ENCODE measurements around the gene ATAD3B.
"Not testable (repeated sequence)": the region's sequence is repeated elsewhere in the genome, so short reads cannot be mapped to it uniquely, and the experiment has no call there.

ATAD3B gene

DNA sequence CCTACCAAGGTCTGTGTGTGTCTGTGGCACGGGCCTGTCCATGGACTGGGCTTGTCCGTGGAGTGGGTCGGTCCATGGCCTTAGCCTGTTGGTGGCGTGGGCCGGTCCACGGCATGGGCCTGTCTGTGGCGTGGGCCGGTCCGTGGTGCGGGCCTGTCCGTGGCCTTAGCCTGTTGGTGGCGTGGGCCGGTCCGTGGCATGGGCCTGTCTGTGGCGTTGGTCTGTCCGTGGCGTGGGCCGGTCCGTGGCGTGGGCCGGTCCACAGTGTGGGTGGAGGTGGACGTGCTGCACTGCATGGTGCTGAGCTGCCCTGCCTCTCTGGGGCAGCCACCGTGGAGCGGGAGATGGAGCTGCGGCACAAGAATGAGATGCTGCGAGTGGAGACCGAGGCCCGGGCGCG, 10.2 kb downstream of the ATAD3B start:
- not testable (repeated sequence) for DNase-seq

- DNase-seq, result no peak
Measured at GRCh38 chr1:1482856-1483255, 11.3 kb downstream of the ATAD3B start.

GRCh38 chr1:1483714-1484113, 12.1 kb downstream of the ATAD3B start:
- no peak for DNase-seq

- DNase-seq, result not testable (repeated sequence)
Measured at GRCh38 chr1:1484976-1485750, 13.6 kb downstream of the ATAD3B start.

DNA sequence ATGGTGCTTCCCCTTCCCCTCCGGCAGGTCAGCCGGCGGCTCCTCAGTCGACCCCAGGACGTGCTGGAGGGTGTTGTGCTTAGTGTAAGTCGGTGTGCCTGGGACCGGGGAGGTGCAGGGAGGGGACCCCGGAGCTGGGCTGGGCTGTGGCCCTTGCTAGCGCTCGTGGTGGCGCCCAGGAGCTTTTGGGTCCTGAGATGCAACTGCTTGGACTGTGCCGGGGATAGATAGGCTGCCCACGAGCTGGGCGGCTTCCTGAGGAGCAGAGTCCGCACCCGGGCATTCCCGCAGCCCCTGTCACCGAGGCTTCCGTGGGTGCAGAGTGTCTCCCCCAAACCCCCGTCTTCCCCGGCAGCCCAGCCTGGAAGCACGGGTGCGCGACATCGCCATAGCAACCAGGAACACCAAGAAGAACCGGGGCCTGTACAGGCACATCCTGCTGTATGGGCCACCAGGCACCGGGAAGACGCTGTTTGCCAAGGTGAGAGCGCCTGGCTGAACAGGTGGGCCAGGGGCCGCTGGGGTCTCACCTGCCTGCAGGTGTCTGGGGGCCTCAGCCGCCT, 14.3 kb downstream of the ATAD3B start:
- not testable (repeated sequence) for DNase-seq

DNA sequence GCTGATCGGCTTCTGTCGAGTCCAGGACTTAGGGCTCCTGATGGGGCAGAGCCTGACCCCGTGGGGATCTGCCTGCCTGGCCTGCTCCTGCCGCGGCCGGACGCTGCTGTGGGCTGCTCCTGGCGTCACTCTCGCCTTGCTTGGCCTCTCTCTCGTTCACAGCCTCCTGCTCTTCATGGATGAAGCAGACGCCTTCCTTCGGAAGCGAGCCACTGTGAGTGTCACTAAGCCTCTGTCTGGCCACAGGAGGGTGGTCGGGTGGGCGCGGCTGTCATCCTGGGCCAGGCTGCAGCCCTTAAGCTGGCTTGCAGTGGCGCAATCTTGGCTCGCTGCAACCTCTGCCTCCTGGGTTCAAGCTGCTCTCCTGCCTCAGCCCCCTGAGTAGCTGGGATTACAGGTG, 16.1 kb downstream of the ATAD3B start:
- no peak for DNase-seq

GRCh38 chr1:1489231-1489630, 17.7 kb downstream of the ATAD3B start:
- no peak for DNase-seq

DNA sequence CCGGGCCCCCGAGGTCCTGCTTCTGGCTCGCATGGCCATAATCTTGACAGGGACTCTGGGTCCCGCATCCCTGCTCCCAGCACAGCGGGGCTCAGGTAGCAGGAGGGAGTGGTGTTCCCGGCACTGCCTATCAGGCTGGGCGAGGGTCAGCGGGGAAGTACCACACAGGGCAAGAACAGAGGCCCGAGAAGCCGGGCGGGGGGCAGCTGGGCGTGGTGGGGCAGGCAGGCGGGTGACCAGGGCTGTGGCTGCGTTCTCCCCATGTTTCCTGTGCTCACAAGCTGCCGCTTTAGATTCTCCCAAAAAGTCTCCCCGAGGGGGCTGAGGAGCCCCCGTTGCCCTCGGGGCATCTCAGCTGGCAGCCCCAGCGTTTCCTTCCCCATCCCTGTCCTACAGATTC, 18.3 kb downstream of the ATAD3B start:
- DNase-seq, result no peak

DNA sequence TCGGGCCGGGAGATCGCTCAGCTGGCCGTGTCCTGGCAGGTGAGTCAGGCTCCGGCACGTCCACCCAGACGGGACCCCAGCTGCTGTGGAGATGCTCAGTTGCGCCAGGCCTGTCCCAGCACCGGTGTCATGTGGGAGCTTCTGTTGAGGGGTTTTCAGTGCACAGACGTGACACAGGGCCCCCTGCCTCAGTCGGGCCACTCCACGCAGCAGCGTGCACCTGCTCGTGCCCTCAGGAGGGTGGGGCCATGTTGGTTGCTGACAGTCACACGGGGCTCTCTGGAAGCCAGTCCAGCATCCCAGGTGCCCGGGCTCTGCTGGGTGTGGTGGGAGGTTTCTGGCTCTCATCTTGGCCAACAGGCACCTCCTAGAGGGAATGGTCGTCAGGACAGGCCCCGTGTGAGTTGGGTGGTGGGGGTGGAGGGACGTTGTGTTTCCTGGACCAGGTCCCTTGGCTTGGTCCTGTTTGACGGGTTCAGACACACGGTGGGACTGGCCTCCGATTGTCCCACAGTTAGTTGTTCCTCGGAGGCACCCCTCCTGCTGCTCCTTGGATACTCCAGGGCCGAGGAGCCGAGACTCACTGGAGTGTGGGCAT, 19.2 kb downstream of the ATAD3B start:
- DNase-seq, result no peak

DNA sequence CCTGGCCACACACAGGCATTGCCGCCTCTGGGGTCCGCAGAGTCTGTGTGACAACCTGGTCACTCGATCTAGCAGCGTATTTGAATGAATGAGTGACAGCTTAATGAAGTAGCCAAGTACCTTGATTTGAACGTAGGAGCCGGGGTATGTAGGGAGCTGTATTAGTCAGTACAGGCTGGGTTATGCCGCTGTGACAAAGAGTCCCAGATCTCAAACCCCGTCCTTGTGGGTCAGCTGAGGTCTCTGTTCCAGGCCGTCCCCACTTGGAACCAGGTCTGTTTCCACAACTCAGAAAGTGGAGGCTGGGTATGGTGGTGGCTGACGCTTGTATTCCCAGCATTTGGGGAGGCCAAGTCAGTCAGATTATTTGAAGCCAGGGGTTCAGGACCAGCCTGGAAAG, 20.0 kb downstream of the ATAD3B start:
- DNase-seq, result no peak

- not testable (repeated sequence) for DNase-seq
Measured at GRCh38 chr1:1494311-1494710, 22.7 kb downstream of the ATAD3B start.

GRCh38 chr1:1495461-1495975, 24.0 kb downstream of the ATAD3B start:
- not testable (repeated sequence) for DNase-seq

- DNase-seq, result peak; percentile 81
Measured at GRCh38 chr1:1504777-1505365, 33.3 kb downstream of the ATAD3B start.

DNA sequence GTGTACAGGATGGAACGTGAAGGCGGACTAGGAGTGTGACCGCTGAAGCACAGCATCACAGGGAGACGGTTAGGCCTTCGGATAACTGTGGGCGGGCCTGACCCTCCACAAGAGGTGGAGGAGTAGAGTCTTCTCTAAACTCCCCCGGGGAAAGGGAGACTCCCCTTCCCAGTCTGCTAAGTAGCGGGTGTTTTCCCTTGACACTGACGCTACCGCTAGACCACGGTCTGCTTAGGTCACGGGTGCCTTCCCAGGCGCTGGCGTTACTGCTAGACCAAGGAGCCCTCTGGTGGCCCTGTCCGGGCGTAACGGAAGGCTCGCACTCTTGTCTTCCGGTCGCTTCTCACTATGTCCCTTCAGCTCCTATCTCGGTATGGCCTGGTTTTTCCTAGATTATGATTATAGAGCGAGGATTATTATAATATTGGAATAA, 33.8 kb downstream of the ATAD3B start:
- DNase-seq, result not testable (repeated sequence)

DNA sequence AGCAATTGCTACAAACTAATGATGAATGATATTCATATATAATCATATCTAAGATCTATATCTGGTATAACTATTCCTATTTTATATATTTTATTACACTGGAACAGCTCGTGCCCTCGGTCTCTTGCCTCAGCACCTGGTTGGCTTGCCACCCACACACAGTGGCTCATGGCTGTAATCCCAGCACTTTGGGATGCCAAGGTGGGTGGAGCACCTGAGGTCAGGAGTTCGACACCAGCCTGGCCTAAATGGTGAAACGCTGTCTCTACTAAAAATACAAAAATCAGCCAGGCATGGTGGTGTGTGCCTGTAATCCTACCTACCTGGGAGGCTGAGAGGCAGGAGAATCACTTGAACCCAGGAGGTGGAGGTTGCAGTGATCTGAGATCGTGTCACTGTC, 34.2 kb downstream of the ATAD3B start:
- not testable (repeated sequence) for DNase-seq

GRCh38 chr1:1507305-1507704, 35.7 kb downstream of the ATAD3B start:
- DNase-seq, result no peak

GRCh38 chr1:1508775-1509464, 37.4 kb downstream of the ATAD3B start:
- DNase-seq, result not testable (repeated sequence)

GRCh38 chr1:1509465-1509850, 37.9 kb downstream of the ATAD3B start:
- not testable (repeated sequence) for DNase-seq

DNA sequence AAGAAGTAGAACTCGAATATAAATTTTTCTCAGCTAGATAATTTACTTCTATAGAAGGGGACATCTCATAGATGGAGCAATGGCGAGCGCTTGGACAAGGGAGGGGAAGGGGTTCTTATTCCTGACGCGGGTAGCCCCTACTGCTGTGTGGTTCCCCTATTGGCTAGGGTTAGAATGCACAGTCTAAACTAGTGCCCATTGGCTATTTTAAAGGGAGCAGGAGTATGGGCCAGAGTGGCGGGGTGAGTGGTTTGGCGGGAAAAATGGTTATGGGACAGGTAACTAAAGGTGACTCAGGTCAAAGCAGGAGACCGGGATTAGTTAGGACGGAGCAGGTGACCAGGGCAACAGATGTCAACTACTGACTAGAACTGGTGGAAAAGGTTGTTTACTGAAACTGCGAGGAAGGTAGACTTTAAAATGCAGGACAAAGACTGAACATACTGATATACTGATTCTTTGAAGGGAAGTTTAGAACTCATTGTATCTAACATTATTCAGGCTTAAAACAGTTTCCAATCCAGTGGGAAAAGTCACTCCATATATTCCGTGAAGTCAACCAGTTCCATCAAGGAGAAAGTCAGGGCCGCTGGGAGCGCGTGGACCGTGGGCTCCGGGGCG, 39.5 kb downstream of the ATAD3B start:
- peak; percentile 67 for DNase-seq

DNA sequence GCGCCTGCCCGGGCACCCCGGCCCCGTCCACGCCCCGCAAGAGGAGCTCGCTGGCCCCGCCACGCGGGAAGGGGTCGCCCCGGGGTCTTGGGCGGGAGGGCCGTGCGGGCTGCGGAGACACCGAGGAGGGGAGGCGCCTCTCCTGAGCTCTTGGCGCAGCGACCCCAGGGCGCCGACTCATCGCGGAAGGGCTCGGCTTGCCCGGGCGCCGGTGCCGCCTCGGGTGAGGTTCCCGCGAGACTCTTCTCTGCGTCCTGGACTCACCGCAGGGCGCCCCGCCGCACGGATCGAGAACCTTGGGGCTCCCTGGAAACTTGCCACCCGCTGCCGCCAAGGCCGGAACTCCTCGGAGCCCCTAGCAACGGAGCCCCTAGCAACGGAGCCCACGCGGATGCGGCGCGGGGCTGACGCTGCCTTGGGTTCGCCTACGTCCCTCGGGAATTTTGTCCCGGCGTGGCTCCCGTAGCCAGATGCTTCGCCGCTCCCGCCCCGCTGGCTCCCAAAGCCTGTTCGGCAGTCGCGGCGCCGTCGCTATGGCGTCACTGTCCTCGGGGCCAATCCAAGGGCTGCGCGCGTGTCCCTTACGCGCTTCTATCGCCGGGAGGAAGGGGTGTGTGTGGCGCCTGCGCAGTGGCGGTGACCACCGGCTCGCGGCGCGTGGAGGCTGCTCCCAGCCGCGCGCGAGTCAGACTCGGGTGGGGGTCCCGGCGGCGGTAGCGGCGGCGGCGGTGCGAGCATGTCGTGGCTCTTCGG, 40.1 kb downstream of the ATAD3B start, which contains the start of gene ATAD3A:
Gene ATAD3A, plus strand, starts transcription at position 630 of the 753 bp plus-strand sequence. Its CDS starts 107 bp downstream, at position 737.
- peak; percentile 88 for DNase-seq

GRCh38 chr1:1512425-1512824, 40.9 kb downstream of the ATAD3B start:
- DNase-seq, result not testable (repeated sequence)
